ENCODE measurements around the gene TYRO3.

TYRO3 gene

GRCh38 chr15:41558400-41559238 is at the start of gene TYRO3:
Gene TYRO3, plus strand, starts transcription at chr15:41559212. Its CDS starts 46 bp downstream, at chr15:41559258.
- peak; percentile 14 to 22 for DNase-seq

DNA sequence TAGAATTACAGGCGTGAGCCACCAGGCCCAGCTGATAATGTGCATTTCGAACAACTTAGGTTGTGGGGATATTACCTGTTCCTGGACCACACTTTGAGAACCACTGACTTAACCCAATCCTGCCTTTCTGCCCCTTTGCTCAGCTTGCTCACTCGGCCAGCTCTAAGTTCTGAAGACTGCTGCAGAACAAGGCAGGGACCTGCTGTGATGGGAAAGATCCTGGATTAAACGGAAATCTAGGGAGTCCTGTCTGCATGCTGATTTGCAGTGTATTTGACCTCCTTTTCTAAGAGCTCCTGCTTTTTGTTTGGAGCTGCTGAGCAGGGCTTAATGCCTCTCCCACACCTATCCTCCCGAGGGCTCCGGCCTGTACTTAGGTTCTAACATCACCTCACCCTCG is 48.3 kb upstream of the TYRO3 start:
- DNase-seq, result no peak

DNA sequence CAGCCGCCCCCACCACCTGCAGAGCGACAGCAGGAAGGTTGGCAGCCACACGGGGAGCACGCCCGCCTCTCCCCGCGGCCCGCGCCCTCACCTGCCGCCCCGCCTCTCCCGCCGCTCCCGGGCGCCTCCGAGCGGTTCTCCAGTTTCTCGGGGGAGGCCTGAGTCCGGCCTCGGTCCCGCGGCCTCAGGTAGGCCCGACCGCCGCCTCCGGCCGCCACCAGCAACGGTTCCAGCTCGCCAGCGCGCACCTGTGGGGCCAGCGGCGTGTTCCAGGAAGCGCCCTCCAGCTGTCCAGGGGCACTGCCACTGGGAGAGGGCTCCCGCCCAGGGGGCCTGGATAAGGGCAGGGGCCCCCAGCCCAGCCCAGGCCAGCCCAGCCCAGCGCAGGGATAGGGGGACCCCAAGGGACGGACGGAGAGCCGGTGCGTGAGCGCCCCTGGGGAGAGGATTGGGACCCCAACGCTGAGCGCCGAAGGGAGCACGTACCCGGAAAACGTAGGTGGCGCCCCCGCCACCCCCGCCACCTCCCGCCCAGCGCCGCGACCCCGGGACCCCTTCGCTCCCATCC is 47.6 kb upstream of the TYRO3 start:
- DNase-seq, result no peak

DNA sequence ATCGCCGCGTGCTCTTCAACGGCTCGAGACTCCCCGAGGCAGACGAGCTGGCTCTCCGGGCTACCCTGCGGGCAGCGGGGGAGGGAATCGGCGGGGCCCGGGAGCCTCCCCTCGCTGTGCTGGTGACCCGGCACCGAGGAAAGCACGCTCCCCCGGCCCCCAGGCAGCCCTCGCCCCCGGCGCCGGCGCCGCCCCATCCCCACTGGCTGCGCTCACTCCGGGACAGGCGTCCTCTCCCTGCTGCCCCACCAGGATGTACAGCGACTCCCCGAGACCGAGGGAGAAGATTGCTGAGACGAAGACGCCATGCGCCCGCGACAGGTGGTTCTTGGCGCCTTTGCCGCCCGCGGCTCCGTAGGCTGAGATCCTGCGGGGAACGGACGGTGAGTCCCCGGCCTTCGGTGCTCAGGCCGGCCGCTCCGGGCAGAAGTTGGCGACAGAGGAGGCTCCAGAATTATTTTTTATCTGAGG is 47.1 kb upstream of the TYRO3 start:
- no peak for DNase-seq

GRCh38 chr15:41512512-41512939 is 46.5 kb upstream of the TYRO3 start:
- DNase-seq, result no peak

GRCh38 chr15:41512940-41513505 is 46.0 kb upstream of the TYRO3 start:
- no peak for DNase-seq

- no peak for DNase-seq
These were observed 45.3 kb upstream of the TYRO3 start, which contains the start of gene LTK for GRCh38 chr15:41513506-41514227. Gene LTK, minus strand, starts transcription at chr15:41513827. Its CDS starts 118 bp downstream, at chr15:41513709.

- DNase-seq, result no peak
These were observed 41.0 kb upstream of the TYRO3 start for GRCh38 chr15:41517895-41518449.

DNA sequence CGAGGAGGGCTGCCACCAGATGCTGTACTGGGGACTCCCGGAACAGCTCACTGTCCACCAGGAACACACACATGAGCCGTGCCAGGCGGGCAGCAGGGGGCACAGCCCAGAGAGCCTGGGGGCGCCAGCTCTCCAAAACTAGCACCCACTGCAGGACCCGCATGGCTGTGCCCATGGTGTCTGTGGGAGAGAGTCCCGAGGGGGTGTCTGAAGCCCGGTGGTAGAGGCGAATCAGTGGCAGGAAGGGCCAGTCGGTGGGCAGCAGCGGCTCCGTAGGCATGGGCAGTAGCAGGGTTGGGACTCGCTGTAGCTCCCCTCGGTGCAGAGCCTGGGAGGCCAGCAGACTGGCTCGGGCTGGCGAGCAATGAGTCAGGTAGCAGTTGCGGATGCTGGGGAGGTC is 38.4 kb upstream of the TYRO3 start:
- DNase-seq, result no peak

DNA sequence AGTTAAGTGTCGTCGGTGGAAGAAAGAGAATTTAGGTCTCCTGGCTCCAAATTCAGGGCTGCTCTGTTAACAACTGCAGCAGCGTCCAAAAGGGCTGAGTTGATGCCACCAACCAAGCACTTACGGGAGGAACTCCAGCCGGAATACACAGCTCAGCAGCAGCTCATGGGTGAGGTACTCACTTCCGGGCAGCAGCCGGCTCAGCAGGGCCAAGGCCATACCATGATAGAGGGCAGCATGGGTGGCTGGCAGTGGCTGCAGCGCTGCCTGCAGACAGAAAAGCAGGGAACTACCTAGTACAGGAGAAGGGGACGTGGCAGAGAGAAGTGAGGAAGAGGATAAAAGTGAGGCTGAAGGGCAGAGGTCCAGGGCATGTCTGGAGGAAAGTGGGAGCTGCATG is 37.4 kb upstream of the TYRO3 start:
- no peak for DNase-seq

DNA sequence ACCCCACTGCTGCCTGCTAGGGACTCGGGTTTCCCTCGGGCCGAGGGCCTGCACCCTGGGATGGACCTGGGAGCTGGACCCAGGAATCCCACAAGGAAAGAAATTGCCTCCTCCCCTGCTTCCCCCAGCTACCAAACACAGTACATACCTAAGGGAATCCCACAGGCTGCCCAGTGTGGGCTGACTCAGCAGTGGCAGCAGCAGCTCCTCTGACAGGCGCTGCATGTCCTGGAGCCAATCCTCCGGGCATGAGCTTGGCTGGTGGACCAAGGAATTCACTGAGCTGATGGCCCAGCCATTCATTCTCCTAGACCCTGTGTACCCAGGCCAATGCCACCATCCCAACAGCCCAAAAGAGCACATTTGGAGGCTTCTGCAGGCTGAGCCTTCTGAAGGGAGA is 35.9 kb upstream of the TYRO3 start:
- DNase-seq, result no peak

DNA sequence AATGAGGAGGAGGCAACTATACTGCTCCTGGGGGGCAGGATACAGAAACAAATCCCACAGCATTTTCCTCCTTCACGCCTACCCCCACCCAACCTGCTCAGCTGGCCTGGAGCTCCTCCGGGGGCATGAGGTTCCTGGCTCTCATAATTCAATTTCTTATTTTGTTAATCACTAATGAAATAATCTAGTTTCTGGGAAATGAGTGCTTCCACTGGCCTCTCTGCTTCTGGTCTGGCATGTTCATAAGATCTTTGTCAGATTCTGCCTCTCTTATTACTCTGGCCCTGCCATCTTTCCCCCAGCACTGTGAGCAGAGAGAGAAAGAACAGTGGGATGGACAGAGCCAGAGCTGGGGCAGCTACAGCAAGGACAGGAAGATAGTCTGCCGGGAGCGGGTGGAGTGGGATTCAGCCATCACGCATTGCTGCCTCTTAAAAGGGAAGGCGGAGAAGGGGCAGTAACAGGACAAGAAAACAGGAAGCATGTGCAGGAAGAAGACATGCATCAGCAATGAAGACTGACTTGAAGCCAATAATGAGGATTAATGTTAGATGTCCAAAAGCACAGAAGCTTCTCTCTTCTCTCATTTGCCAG is 28.6 kb upstream of the TYRO3 start:
- DNase-seq, result no peak

DNA sequence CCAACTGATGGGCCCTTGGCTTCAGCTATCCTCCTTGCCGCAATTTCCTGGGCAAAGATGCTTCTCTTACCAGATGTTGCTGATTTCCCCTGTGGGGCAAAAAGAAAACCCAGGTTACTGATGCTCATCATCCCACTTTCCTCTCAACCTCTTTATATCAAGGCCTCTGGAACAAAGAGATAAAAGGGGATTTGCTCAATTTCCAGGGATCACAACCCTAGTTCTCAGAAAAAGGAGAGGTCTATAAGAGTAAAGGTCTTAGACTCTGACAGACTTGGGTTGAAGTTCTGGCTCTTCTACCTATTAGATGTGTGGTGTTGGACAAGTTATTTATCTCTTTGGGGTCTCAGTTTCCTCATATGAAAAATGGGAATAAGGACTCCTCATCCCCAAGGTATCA is 23.5 kb upstream of the TYRO3 start:
- DNase-seq, result no peak

DNA sequence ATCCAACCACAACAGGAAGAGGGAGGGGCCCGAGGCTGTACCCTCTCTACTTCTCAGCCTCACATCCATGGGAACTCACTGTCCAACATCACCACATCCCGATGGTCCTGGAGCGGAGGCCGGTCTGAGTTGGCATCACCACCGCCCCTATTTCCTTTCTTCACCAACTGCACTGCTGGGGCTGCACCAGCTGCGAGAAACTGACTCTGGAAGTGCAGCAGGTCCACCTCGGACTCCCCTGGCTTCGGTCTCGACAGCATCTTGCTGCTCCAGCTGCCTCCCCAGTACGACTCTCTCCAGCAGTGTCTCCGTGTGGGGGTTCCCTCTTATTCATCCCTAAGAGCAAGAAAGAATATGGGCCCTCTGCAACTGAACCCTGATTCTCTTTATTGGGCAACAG is 22.1 kb upstream of the TYRO3 start:
- DNase-seq, result no peak

- DNase-seq, result no peak
These were observed 15.5 kb upstream of the TYRO3 start for GRCh38 chr15:41543521-41543870.

DNA sequence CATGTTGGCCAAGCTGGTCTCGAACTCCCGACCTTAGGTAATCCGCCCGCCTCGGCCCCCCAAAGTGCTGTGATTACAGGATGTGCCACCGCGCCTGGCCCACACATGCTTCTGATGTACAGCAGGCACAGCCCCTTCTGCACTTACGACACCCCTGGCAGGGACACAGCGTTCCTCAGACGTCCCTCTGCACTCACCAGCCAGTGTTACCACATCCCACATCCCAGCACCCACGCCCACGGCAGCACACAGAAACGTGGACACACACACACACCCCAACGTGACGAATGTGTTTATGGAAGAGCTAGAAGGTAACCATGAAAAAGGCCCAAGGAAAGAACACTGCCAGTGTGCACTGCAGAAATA is 14.4 kb upstream of the TYRO3 start:
- DNase-seq, result no peak

DNA sequence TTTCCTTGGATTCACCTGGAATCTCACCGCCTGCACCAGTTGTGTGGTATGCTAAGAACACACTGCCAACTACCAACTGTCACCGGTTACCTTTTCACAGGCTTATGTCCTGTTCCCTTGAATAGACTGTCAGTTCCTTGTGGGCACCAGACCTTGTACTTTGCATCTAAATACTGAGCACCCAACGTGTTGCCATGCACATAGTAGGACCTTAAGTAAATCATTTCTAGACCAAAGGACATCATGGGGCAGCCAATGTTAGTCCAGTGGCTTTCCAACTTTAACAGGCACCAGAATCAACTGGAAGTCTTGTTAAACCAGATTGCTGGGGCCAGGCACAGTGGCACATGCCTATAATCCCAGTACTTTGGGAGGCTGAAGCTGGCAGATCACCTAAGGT is 13.8 kb upstream of the TYRO3 start:
- no peak for DNase-seq

DNA sequence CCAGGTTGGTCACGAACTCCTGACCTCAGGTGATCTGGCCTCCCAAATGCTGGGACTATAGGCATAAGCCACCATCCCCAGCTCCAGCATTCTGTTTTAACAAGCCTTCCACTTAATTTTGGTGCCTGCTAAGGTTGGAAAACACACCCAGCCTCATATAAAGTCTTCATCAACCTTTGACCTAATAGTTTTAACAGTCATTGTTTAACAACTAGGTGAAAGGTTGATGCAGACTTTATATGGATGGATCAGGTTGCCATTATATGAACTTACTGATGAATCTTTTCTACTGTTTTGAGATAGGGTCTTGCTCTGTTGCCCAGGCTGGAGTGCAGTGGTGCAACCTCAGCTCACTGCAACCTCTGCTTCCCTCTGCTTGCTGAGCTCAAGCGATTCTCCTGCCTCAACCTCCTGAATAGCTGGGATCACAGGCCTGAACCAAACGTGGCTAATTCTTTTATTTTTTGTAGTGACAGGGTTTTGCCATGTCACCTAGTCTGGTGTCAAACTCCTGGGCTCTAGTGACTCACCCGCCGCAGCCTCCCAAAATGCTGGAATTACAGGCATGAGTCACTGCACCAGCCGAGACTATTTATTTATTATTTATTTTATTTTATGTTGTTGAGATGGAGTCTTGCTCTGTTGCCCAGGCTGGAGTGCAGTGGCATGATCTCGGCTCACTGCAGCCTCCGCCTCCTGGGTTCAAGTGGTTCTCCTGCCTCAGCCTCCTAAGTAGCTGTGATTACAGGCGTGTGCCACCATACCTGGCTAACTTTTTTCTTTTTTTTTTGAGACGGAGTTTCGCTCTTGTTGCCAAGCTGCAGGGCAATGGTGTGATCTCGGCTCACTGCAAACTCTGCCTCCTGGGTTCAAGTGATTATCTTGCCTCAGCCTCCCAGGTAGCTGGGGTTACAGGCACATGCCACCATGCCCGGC is 11.9 kb upstream of the TYRO3 start:
- DNase-seq, result no peak

- no peak for DNase-seq
These were observed 8.8 kb upstream of the TYRO3 start for GRCh38 chr15:41550066-41550775.

- no peak for DNase-seq
These were observed 5.3 kb upstream of the TYRO3 start for GRCh38 chr15:41553731-41554130.

DNA sequence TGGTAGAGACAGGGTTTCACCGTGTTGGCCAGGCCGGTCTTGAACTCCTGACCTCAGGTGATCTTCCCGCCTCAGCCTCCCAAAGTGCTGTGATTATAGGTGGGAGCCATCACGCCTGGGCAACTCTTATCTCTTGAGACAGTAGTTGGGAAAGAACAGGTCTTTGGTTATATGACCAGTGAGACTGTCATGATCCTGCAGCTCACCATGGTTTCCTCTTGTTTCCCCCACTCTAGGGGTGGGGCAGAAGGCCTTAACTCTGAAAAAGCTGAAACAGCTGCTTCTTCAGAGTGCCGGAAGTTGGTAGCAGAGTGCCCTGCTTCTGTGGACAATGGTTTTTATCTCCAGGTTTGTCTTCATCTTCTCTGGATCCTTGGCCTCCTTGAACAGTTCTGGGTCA is 4.7 kb upstream of the TYRO3 start:
- DNase-seq, result no peak

Measured in AML-193 (cell line).